Fibroblast of pulmonary artery (primary cell): ENCODE data around the gene PSMB10.

Source experiments
- DNase-seq: peaks from one replicate; pipeline ENCODE4 v3.0.0-alpha.2; 2010; ENCODE audit warnings: low read depth
- H3K4me3 ChIP-seq: replicated peaks from 2 replicates; pipeline ENCODE4 v1.5.1; 2011; ENCODE audit warnings: low read depth, mild to moderate bottlenecking, control low read depth, low read length, moderate library complexity
- CTCF ChIP-seq: IDR thresholded peaks from 2 replicates; pipeline ENCODE4 v1.5.1; 2011; ENCODE audit warnings: mild to moderate bottlenecking, control low read depth, low read length, inconsistent platforms; ENCODE audit errors: missing control alignments

PSMB10 gene

GRCh38 chr16:67934306-67935100, 2.1 kb downstream of the PSMB10 start:
- no peak for TF ChIP-seq CTCF
- peak overlapping the region; percentile 95 for H3K4me3 ChIP-seq
- DNase-seq, result no peak

GRCh38 chr16:67933805-67934204, 2.8 kb downstream of the PSMB10 start:
- H3K4me3 ChIP-seq, result no peak overlapping the region
- DNase-seq, result no peak
- TF ChIP-seq CTCF, result no peak

GRCh38 chr16:67932462-67932840, 4.2 kb downstream of the PSMB10 start:
- no peak overlapping the region for H3K4me3 ChIP-seq
- no peak for DNase-seq
- no peak for TF ChIP-seq CTCF

- no peak within 1 kb of the TSS for H3K4me3 ChIP-seq
- no peak for DNase-seq
- TF ChIP-seq CTCF, result peak; percentile 13
Measured at GRCh38 chr16:67931712-67932461, 4.8 kb downstream of the PSMB10 start, which contains the start of gene CTRL. TSS of gene CTRL (minus strand) at chr16:67931862. CDS start at chr16:67931852, 10 bp downstream.

GRCh38 chr16:67930678-67931211, 5.9 kb downstream of the PSMB10 start:
- no peak for DNase-seq
- no peak overlapping the region for H3K4me3 ChIP-seq
- no peak for TF ChIP-seq CTCF

GRCh38 chr16:67930191-67930590, 6.5 kb downstream of the PSMB10 start:
- H3K4me3 ChIP-seq, result no peak overlapping the region
- no peak for TF ChIP-seq CTCF
- DNase-seq, result no peak
